CD14-positive monocyte (primary cell): Measurements from ENCODE around the gene LDLRAD4. TPM values are rescaled to one million over a fixed set of nuclear protein-coding genes. Genes with fewer than 3 reads are reported as not detected.

Experiments
- DNase-seq, 3 donors: peaks; one replicate each; pipeline ENCODE4 v3.0.0-alpha.2; 2011 to 2022
- H2AFZ ChIP-seq: 2 replicates; pipeline ENCODE4 v1.6.0; 2012; ENCODE audit warnings: mild to moderate bottlenecking, low read depth, low read length, inconsistent platforms; ENCODE audit not compliant: insufficient read depth, poor library complexity, severe bottlenecking
- H3K27ac ChIP-seq, 2 donors: 1 replicate in 1 of 2; 2 replicates in 1 of 2; pipeline ENCODE4 v1.5.1; 2012 to 2013; ENCODE audit warnings: low read length in 2 of 2, control low read depth in 1 of 2, inconsistent platforms in 1 of 2, low read depth in 1 of 2, mild to moderate bottlenecking in 1 of 2
- H3K27me3 ChIP-seq, 2 donors: one replicate each; pipeline versions ENCODE4 v1.6.0 to v1.6.1; 2011 to 2013; ENCODE audit warnings: low read length in 2 of 2; ENCODE audit not compliant: control insufficient read depth in 2 of 2, insufficient read depth in 2 of 2
- H3K36me3 ChIP-seq, 2 donors: replicated peaks in 1 of 2; 1 replicate in 1 of 2; 2 replicates in 1 of 2; pipeline versions ENCODE4 v1.5.1 to v1.6.1; 2012 to 2013; ENCODE audit warnings: low read length in 2 of 2, control low read depth in 1 of 2, inconsistent platforms in 1 of 2, mild to moderate bottlenecking in 1 of 2; ENCODE audit not compliant: insufficient read depth in 2 of 2, control insufficient read depth in 1 of 2
- H3K4me1 ChIP-seq, 2 donors: 1 replicate in 1 of 2; 2 replicates in 1 of 2; pipeline versions ENCODE4 v1.5.1 to v1.6.1; 2012 to 2013; ENCODE audit warnings: low read length in 2 of 2, control low read depth in 1 of 2, inconsistent platforms in 1 of 2, mild to moderate bottlenecking in 1 of 2, moderate library complexity in 1 of 2; ENCODE audit not compliant: insufficient read depth in 2 of 2, control insufficient read depth in 1 of 2
- H3K4me2 ChIP-seq: replicated peaks from 2 replicates; pipeline ENCODE3; 2012; ENCODE audit warnings: low read length, moderate library complexity, mild to moderate bottlenecking; ENCODE audit not compliant: poor library complexity, severe bottlenecking; ENCODE audit errors: extremely low read depth
- H3K4me3 ChIP-seq, 3 experiments: fragments of 200-600 bp in 1 of 3; sonication (generic) in 1 of 3; replicated peaks in 1 of 3; 1 replicate in 2 of 3; 2 replicates in 1 of 3; pipeline ENCODE4 v1.5.1; 2011 to 2013; ENCODE audit warnings: low read length in 3 of 3, mild to moderate bottlenecking in 3 of 3, control low read depth in 2 of 3, low read depth in 2 of 3, inconsistent platforms in 1 of 3, moderate library complexity in 1 of 3
- H3K79me2 ChIP-seq: 2 replicates; pipeline ENCODE4 v1.6.0; 2012; ENCODE audit warnings: mild to moderate bottlenecking, control low read depth, inconsistent platforms, low read length, moderate library complexity; ENCODE audit not compliant: insufficient read depth
- H3K9ac ChIP-seq: 2 replicates; pipeline ENCODE4 v1.6.0; 2017; ENCODE audit warnings: low read length, mild to moderate bottlenecking; ENCODE audit not compliant: insufficient read depth, poor library complexity, severe bottlenecking
- H3K9me3 ChIP-seq, 2 donors: replicated peaks in 1 of 2; 1 replicate in 1 of 2; 2 replicates in 1 of 2; pipeline versions ENCODE4 v1.5.1 to v1.6.1; 2012 to 2013; ENCODE audit warnings: low read length in 2 of 2, control low read depth in 1 of 2; ENCODE audit not compliant: control insufficient read depth in 1 of 2, insufficient read depth in 1 of 2
- H4K20me1 ChIP-seq: 2 replicates; pipeline ENCODE4 v1.6.0; 2012; ENCODE audit warnings: mild to moderate bottlenecking, low read length, control low read depth, moderate library complexity; ENCODE audit not compliant: insufficient read depth
- H3K27ac Mint-ChIP-seq, 7 donors: one replicate each; pipeline ENCODE4 v1.8.0; 2020; ENCODE audit warnings: mild to moderate bottlenecking in 7 of 7, mixed read lengths in 7 of 7, moderate library complexity in 6 of 7, inconsistent platforms in 2 of 7
- H3K27me3 Mint-ChIP-seq, 3 donors: one replicate each; pipeline ENCODE4 v1.8.0; 2021 to 2022; ENCODE audit warnings: low read depth in 3 of 3, mild to moderate bottlenecking in 3 of 3, mixed read lengths in 3 of 3, moderate library complexity in 3 of 3, inconsistent platforms in 1 of 3
- H3K36me3 Mint-ChIP-seq, 2 donors: one replicate each; pipeline ENCODE4 v1.8.0; 2020; ENCODE audit warnings: mixed read lengths in 2 of 2, inconsistent platforms in 1 of 2, mild to moderate bottlenecking in 1 of 2
- H3K4me1 Mint-ChIP-seq: one replicate; pipeline ENCODE4 v1.8.0; 2020; ENCODE audit warnings: mild to moderate bottlenecking, mixed read lengths
- H3K4me3 Mint-ChIP-seq, 2 donors: one replicate each; pipeline ENCODE4 v1.8.0; 2020; ENCODE audit warnings: mild to moderate bottlenecking in 2 of 2, mixed read lengths in 2 of 2, moderate library complexity in 1 of 2
- H3K9me3 Mint-ChIP-seq, 7 donors: one replicate each; pipeline ENCODE4 v1.8.0; 2020 to 2022; ENCODE audit warnings: mixed read lengths in 7 of 7, mild to moderate bottlenecking in 6 of 7, moderate library complexity in 6 of 7, inconsistent platforms in 2 of 7
- WGBS: methylation state at CpG from one replicate; pipeline ENCODE4 v1.1.5; 2013; ENCODE audit warnings: missing lambda C conversion rate; ENCODE audit not compliant: insufficient coverage; 5-methylcytosine and 5-hydroxymethylcytosine counted together
- intact Hi-C, 2 donors: fragments of 100-400 bp; cut with micrococcal nuclease; formaldehyde crosslinking; loops; one replicate each; pipeline versions ENCODE4 v1.15.0 to v1.15.1; 2023
- polyA plus RNA-seq, 3 donors: library from polyadenylated mRNA; depleted of rRNA in 1 of 3; unstranded in 2 of 3; stranded (reverse) in 1 of 3; fragments of 300-500 nt in 2 of 3; fragments of >200 nt in 1 of 3; fragmentation: Illumina TruSeq in 2 of 3; gene quantifications; 1 replicate in 2 of 3; 2 replicates in 1 of 3; pipeline ENCODE4 v1.2.3, GENCODE V29; 2012 to 2021
- TF ChIP-seq, protein P1 (sequence below): fragments of 200-600 bp; IDR thresholded peaks from one replicate; pipeline ENCODE4 v1.8.0; 2022; ENCODE audit warnings: antibody characterized with exemption, mild to moderate bottlenecking

The LDLRAD4 gene
- polyA plus RNA-seq, 3 donors = 13.5 to 15.4 (median 13.8) TPM

DNA sequence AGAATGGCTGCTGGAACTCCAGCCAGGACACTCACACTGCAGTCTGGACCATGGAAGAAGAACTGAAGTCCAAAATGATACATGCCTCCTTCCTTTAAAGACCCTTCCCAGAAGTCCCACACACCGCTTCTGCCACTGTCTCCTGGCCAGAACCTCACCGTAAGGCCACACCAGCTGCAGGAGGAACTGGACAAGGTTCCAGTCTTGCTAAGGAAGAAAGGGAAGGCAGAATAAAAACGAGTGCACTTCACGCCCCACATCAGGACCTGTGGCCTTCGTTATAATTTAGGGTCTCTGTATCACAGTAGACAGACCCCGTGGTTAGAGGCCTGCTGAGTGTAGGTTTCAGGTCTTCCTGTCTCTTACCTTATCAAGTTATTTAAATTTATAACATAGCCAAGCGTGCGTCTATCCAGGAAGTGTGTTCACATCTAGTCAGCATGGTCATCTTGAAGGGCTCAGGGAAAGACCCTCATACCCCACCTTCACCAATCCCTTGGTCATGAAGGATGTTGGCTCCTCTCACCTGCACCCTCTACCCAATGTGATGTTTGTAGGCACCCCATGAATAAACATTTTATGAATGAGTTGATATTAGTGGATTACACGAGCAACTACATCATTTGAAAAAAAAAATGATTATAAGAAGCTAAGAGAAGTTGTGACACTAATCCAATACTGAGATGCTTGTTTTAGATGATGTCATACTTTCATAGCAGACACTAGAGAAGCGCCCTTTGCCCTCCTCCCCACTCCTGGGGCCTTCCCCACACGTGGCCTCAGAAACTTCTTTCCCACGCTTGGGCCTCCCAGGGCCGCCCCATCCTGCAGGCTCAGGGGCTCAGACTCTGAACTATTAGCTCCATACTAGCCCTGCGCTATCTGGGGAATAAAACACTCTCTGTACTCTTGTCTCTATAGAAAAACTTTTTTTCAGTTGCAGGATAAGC lies 350.2 kb downstream of the LDLRAD4 start:
- peak; percentile 72 to 88 (median 76) for DNase-seq
- Histone ChIP-seq H3K4me3 (peak overlapping the region in 1 of 3 experiments; percentile 3), H3K27me3 (no peaks in the 10 kb centered on the region), H3K79me2 (peaks cover 15% of the 10 kb centered on the region), H3K9me3 (no peaks in the 10 kb centered on the region), H3K4me1 (peaks cover 56 to 66% of the 10 kb centered on the region in 2 donors), H3K36me3 (no peaks in the 10 kb centered on the region), H4K20me1 (no peaks in the 10 kb centered on the region), H3K9ac (peak overlapping the region; percentile 98), H2AFZ (no peak overlapping the region), H3K27ac (peak overlapping the region; percentile 99 to 100), H3K4me2 (peak overlapping the region; percentile 11)
- TF ChIP-seq, protein P1, sequence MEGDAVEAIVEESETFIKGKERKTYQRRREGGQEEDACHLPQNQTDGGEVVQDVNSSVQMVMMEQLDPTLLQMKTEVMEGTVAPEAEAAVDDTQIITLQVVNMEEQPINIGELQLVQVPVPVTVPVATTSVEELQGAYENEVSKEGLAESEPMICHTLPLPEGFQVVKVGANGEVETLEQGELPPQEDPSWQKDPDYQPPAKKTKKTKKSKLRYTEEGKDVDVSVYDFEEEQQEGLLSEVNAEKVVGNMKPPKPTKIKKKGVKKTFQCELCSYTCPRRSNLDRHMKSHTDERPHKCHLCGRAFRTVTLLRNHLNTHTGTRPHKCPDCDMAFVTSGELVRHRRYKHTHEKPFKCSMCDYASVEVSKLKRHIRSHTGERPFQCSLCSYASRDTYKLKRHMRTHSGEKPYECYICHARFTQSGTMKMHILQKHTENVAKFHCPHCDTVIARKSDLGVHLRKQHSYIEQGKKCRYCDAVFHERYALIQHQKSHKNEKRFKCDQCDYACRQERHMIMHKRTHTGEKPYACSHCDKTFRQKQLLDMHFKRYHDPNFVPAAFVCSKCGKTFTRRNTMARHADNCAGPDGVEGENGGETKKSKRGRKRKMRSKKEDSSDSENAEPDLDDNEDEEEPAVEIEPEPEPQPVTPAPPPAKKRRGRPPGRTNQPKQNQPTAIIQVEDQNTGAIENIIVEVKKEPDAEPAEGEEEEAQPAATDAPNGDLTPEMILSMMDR = no peak
- intact Hi-C loops = loop anchor here (5.0 to 10.0 kb wide), 2 partner anchors 44 to 194 kb away; no protein-coding TSS in a partner anchor
- Mint-ChIP-seq H3K27me3 (peaks cover 0 to 1% (median 0%) of the 10 kb centered on the region in 3 donors), H3K36me3 (peaks cover 15 to 19% of the 10 kb centered on the region in 2 donors), H3K27ac (peak overlapping the region; percentile 99 to 100 (median 99)), H3K4me3 (no peak overlapping the region), H3K4me1 (peaks cover 61% of the 10 kb centered on the region), H3K9me3 (no peaks in the 10 kb centered on the region)
- WGBS = 48% methylated on average over 5 of the region's 14 CpGs

DNA sequence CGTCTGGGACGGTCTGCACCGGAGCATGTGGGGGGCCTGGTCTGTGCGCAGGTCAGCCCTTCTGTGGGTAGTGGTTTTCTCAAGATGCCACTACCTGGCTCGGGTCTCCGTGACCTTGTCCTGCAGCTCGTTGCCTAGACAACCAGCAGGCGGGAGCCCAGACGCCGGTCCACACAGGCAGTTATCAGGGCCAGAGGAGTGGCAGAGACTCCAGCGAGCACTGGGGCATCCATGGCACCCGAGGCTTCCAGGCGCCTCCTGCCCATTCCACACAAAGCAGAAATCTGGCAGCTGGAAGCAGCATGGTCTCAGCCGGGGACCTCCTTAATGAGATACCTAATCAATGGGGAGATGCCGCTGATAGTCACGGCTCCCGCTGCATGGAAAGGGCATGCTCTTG lies 351.7 kb downstream of the LDLRAD4 start:
- Histone ChIP-seq H3K27ac (no peak overlapping the region), H3K4me2 (no peak overlapping the region), H3K4me1 (peaks cover 42 to 51% of the 10 kb centered on the region in 2 donors), H3K4me3 (no peak overlapping the region), H3K9me3 (no peaks in the 10 kb centered on the region), H3K79me2 (peaks cover 11% of the 10 kb centered on the region), H3K9ac (no peak overlapping the region), H2AFZ (no peak overlapping the region), H4K20me1 (no peaks in the 10 kb centered on the region), H3K27me3 (no peaks in the 10 kb centered on the region), H3K36me3 (no peaks in the 10 kb centered on the region)
- peaks cover 15 to 18% of the 10 kb centered on the region in 2 donors for H3K36me3 Mint-ChIP-seq
- 90% methylated on average over 15 of the region's 17 CpGs for WGBS
- no peaks in the 10 kb centered on the region for H3K9me3 Mint-ChIP-seq
- intact Hi-C loops = loop anchor here in 1 of 2 donors (10.0 kb wide), 1 partner anchor 355 kb away; the partner anchor contains the start of gene LDLRAD4
- TF ChIP-seq, protein P1 = no peak
- peak overlapping the region in 3 of 7 donors; percentile 7 to 77 (median 68) for H3K27ac Mint-ChIP-seq
- no peak for DNase-seq
- H3K4me1 Mint-ChIP-seq = peaks cover 48% of the 10 kb centered on the region
- peaks cover 0 to 1% (median 0%) of the 10 kb centered on the region in 3 donors for H3K27me3 Mint-ChIP-seq
- H3K4me3 Mint-ChIP-seq = no peak overlapping the region
